Neural crest cell (in vitro differentiated cells): ENCODE measurements around the gene MSH3. TPM values are rescaled to one million over a fixed set of nuclear protein-coding genes. Genes with fewer than 3 reads are reported as not detected.

Experiments used
- DNase-seq: peaks from one replicate; pipeline ENCODE4 v3.0.0; 2021; ENCODE audit warnings: low read depth, mixed read lengths, low spot score
- H3K27ac Mint-ChIP-seq: one replicate; pipeline ENCODE4 v1.8.0; 2021; ENCODE audit warnings: mild to moderate bottlenecking, mixed read lengths; ENCODE audit not compliant: unreplicated experiment
- H3K27me3 Mint-ChIP-seq: 2 replicates; pipeline ENCODE4 v1.8.0; 2021; ENCODE audit warnings: low read depth, mild to moderate bottlenecking, mixed read lengths
- H3K36me3 Mint-ChIP-seq: 2 replicates; pipeline ENCODE4 v1.8.0; 2021; ENCODE audit warnings: low read depth, mild to moderate bottlenecking, mixed read lengths
- H3K4me1 Mint-ChIP-seq: 2 replicates; pipeline ENCODE4 v1.8.0; 2021; ENCODE audit warnings: mixed read lengths
- H3K4me3 Mint-ChIP-seq: one replicate; pipeline ENCODE4 v1.8.0; 2021; ENCODE audit warnings: mild to moderate bottlenecking, mixed read lengths
- H3K9me3 Mint-ChIP-seq: 2 replicates; pipeline ENCODE4 v1.8.0; 2021; ENCODE audit warnings: mixed read lengths
- CTCF ChIP-seq: fragments of 200-600 bp; sonication (generic); conservative IDR thresholded peaks from 2 replicates; pipeline ENCODE4 v1.5.0; 2021; ENCODE audit warnings: antibody characterized with exemption, mild to moderate bottlenecking
- total RNA-seq: library from RNA; stranded (reverse); gene quantifications from 2 replicates; pipeline ENCODE4 v1.2.1, GENCODE V29; 2021

MSH3 gene
- total RNA-seq, 1 donor from 2014 or later, result 17.9 TPM

- no peak for DNase-seq
- Mint-ChIP-seq H3K4me1 (peaks cover 4% of the 10 kb centered on the region), H3K4me3 (no peak overlapping the region), H3K27ac (no peak overlapping the region), H3K9me3 (no peaks in the 10 kb centered on the region), H3K27me3 (no peaks in the 10 kb centered on the region), H3K36me3 (peaks cover 13% of the 10 kb centered on the region)
- TF ChIP-seq CTCF, result no peak
Measured at GRCh38 chr5:80688648-80689420, 34.4 kb downstream of the MSH3 start.

GRCh38 chr5:80689627-80690026, 35.2 kb downstream of the MSH3 start:
- TF ChIP-seq CTCF, result no peak
- H3K27me3 Mint-ChIP-seq, result no peaks in the 10 kb centered on the region
- no peak overlapping the region for H3K27ac Mint-ChIP-seq
- H3K4me1 Mint-ChIP-seq, result peaks cover 4% of the 10 kb centered on the region
- no peak overlapping the region for H3K4me3 Mint-ChIP-seq
- H3K36me3 Mint-ChIP-seq, result peaks cover 5% of the 10 kb centered on the region
- no peaks in the 10 kb centered on the region for H3K9me3 Mint-ChIP-seq
- DNase-seq, result no peak

- TF ChIP-seq CTCF, result no peak
- no peaks in the 10 kb centered on the region for H3K4me1 Mint-ChIP-seq
- DNase-seq, result no peak
- no peak overlapping the region for H3K4me3 Mint-ChIP-seq
- no peaks in the 10 kb centered on the region for H3K9me3 Mint-ChIP-seq
- no peaks in the 10 kb centered on the region for H3K36me3 Mint-ChIP-seq
- no peaks in the 10 kb centered on the region for H3K27me3 Mint-ChIP-seq
- no peak overlapping the region for H3K27ac Mint-ChIP-seq
Measured at GRCh38 chr5:80695666-80696065, 41.2 kb downstream of the MSH3 start.

- Mint-ChIP-seq H3K27me3 (no peaks in the 10 kb centered on the region), H3K27ac (no peak overlapping the region), H3K9me3 (no peaks in the 10 kb centered on the region), H3K36me3 (no peaks in the 10 kb centered on the region), H3K4me1 (no peaks in the 10 kb centered on the region), H3K4me3 (no peak overlapping the region)
- DNase-seq, result no peak
- TF ChIP-seq CTCF, result no peak
Measured at GRCh38 chr5:80696450-80696849, 42.0 kb downstream of the MSH3 start.

GRCh38 chr5:80697100-80697499, 42.6 kb downstream of the MSH3 start:
- Mint-ChIP-seq H3K27me3 (no peaks in the 10 kb centered on the region), H3K4me3 (no peak overlapping the region), H3K9me3 (no peaks in the 10 kb centered on the region), H3K4me1 (no peaks in the 10 kb centered on the region), H3K36me3 (no peaks in the 10 kb centered on the region), H3K27ac (no peak overlapping the region)
- no peak for DNase-seq
- no peak for TF ChIP-seq CTCF
